ENCODE data around the gene ERBB2.

- TF ChIP-seq POLR2AphosphoS5 (IDR thresholded peaks at IDR 0.05; ENCODE audit: borderline replicate concordance, low read depth, low read length): no peak
- TF ChIP-seq EZH2 (IDR thresholded peaks at IDR 0.05): no peak
- TF ChIP-seq FOXP2 (optimal IDR thresholded peaks at IDR 0.05; ENCODE audit: control extremely low read depth, extremely low read length, insufficient read depth): no peak
These were observed 29.5 kb downstream of the ERBB2 start for GRCh38 chr17:39729280-39729851.
